Muscle of leg (tissue), 11 donors: ENCODE measurements around the gene PRPF8. TPM values are rescaled to one million over a fixed set of nuclear protein-coding genes. Genes with fewer than 3 reads are reported as not detected.

Experiments used
- DNase-seq: peaks from one replicate; pipeline ENCODE4 v3.0.0; 2013
- H3K27ac ChIP-seq: one replicate; pipeline ENCODE4 v1.5.1; 2013; ENCODE audit warnings: mild to moderate bottlenecking, low read length, control low read depth
- H3K27me3 ChIP-seq: one replicate; pipeline ENCODE4 v1.6.1; 2013; ENCODE audit warnings: low read length; ENCODE audit not compliant: control insufficient read depth, insufficient read depth
- H3K36me3 ChIP-seq: one replicate; pipeline ENCODE4 v1.6.1; 2013; ENCODE audit warnings: low read length; ENCODE audit not compliant: control insufficient read depth, insufficient read depth
- H3K4me1 ChIP-seq: one replicate; pipeline ENCODE4 v1.6.1; 2013; ENCODE audit warnings: low read length; ENCODE audit not compliant: control insufficient read depth, insufficient read depth
- H3K4me3 ChIP-seq: one replicate; pipeline ENCODE4 v1.5.1; 2013; ENCODE audit warnings: low read length, control low read depth
- H3K9me3 ChIP-seq: replicated peaks from 2 replicates; pipeline ENCODE4 v1.6.1; 2013; ENCODE audit warnings: low read depth, low read length; ENCODE audit not compliant: control insufficient read depth
- WGBS: methylation state at CpG from one replicate; pipeline ENCODE4 v1.1.5; 2013; ENCODE audit warnings: missing lambda C conversion rate; ENCODE audit not compliant: insufficient coverage; 5-methylcytosine and 5-hydroxymethylcytosine counted together
- polyA plus RNA-seq, 8 donors: library from polyadenylated mRNA; unstranded; fragments of 120-200 nt; gene quantifications; one replicate each; pipeline versions ENCODE4 v1.2.1 to v1.2.3, GENCODE V29; 2013; ENCODE audit warnings: inconsistent platforms in 1 of 8, low replicate concordance in 1 of 8; ENCODE audit not compliant: insufficient read length in 8 of 8, insufficient read depth in 1 of 8
- total RNA-seq: library from RNA; stranded (reverse); fragments of 120-200 nt; gene quantifications from one replicate; pipeline ENCODE4 v1.2.4, GENCODE V29; 2013

The PRPF8 gene
- total and polyA plus RNA-seq, 9 donors = 99.0 to 237 (median 210) TPM

DNA sequence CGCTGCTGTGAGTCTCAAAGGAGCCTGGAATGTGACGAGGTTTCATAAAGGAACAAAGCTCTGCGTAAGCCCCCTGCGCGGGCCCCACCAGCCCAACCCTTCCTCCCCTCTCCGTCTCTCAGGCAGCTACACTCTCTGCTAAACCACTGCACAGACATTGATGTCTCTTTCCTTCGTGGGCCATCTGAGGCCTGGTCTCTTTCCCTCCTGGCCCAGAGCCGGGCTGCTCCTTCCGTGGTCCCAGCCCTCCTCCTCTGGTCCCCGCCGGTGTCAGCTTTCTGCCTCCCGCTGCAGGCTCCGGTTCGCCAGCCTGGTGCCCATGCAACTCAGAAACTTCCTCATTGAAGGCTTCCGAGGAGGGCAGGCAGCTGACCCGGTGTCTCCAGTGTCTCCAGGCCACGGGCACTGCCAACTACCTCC lies 46.5 kb downstream of the PRPF8 start:
- Histone ChIP-seq H3K27ac (no peak overlapping the region), H3K4me1 (peaks cover 17% of the 10 kb centered on the region), H3K4me3 (no peak overlapping the region), H3K27me3 (no peaks in the 10 kb centered on the region), H3K36me3 (peaks cover 7% of the 10 kb centered on the region), H3K9me3 (no peaks in the 10 kb centered on the region)
- DNase-seq = peak; percentile 32
- 17% methylated on average over 17 of the region's 17 CpGs for WGBS

GRCh38 chr17:1636732-1637285 lies 47.9 kb downstream of the PRPF8 start:
- Histone ChIP-seq H3K36me3 (peaks cover 7% of the 10 kb centered on the region), H3K27me3 (no peaks in the 10 kb centered on the region), H3K4me1 (peaks cover 17% of the 10 kb centered on the region), H3K27ac (no peak overlapping the region), H3K9me3 (no peaks in the 10 kb centered on the region), H3K4me3 (no peak overlapping the region)
- DNase-seq = no peak
- 83% methylated on average over 14 of the region's 15 CpGs for WGBS

GRCh38 chr17:1635675-1636465 lies 48.8 kb downstream of the PRPF8 start:
- Histone ChIP-seq H3K27me3 (peaks cover 3% of the 10 kb centered on the region), H3K27ac (no peak overlapping the region), H3K9me3 (no peaks in the 10 kb centered on the region), H3K36me3 (peaks cover 7% of the 10 kb centered on the region), H3K4me1 (peaks cover 16% of the 10 kb centered on the region), H3K4me3 (no peak overlapping the region)
- no peak for DNase-seq
- WGBS = 84% methylated on average over 6 of the region's 10 CpGs

- no peak for DNase-seq
- Histone ChIP-seq H3K9me3 (no peaks in the 10 kb centered on the region), H3K27ac (no peak overlapping the region), H3K4me3 (no peak overlapping the region), H3K27me3 (peaks cover 10% of the 10 kb centered on the region), H3K36me3 (peaks cover 7% of the 10 kb centered on the region), H3K4me1 (peaks cover 10% of the 10 kb centered on the region)
- 93% methylated on average over 44 of the region's 45 CpGs for WGBS
These were observed 49.6 kb downstream of the PRPF8 start for GRCh38 chr17:1634841-1635650.

- no peak for DNase-seq
- no peak overlapping the region for H3K27ac ChIP-seq
These were observed 54.0 kb downstream of the PRPF8 start for GRCh38 chr17:1630662-1631061.

DNA sequence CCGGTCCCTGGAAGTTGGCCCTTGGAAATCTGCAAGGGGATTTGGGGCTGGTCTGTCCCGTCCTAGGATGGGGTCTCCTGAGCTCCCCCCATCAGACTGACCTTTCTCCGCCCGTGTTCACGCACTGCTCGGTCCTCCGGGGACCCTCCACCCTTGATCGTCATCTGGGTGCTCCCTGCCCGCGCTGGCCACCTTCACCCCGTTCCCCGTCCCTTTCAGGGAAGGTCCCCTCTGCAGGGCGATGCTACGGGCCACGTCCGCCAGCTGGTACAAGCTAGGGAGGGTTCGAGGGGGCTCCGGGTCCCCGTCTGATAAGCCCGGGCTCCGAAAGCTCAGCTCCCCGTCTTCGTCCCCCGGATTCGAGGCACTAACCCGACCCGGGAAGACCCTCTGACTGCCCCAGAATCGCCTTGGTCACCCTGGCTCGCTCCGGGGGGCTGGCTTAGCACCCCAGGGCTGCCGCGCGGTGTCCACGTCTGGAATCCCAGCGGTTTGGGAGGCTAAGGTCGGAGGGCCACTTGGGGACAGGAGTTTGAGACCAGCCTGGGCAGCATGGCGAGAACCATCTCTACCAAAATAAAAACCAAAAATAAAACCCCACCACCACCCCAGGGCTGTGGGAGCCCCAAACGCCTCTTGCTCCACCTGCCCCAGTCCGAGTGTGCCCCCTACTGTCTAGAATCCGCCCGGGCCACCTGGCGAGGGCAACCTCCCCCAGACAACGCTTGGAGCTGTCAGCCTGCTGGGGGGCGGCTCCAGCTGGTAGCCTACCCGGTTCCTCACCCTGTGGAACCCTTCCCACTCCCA lies 55.0 kb downstream of the PRPF8 start:
- Histone ChIP-seq H3K4me3 (peak overlapping the region; percentile 65), H3K27ac (peak overlapping the region; percentile 42), H3K36me3 (no peaks in the 10 kb centered on the region), H3K9me3 (no peaks in the 10 kb centered on the region), H3K4me1 (peaks cover 20% of the 10 kb centered on the region), H3K27me3 (peaks cover 40% of the 10 kb centered on the region)
- DNase-seq = no peak
- 2% methylated on average over 35 of the region's 45 CpGs for WGBS

More at GRCh38 chr17:1630662-1631061, 54.0 kb downstream of the PRPF8 start:
- WGBS = 83% methylated on average over 3 of the region's 4 CpGs
- H3K4me1 ChIP-seq = peaks cover 20% of the 10 kb centered on the region
- no peaks in the 10 kb centered on the region for H3K9me3 ChIP-seq
- H3K27me3 ChIP-seq = peaks cover 38% of the 10 kb centered on the region
- H3K4me3 ChIP-seq = no peak overlapping the region
- H3K36me3 ChIP-seq = no peaks in the 10 kb centered on the region

GRCh38 chr17:1628856-1629503 lies 55.7 kb downstream of the PRPF8 start:
- Histone ChIP-seq H3K4me3 (peak overlapping the region; percentile 65), H3K9me3 (no peaks in the 10 kb centered on the region), H3K27me3 (peaks cover 40% of the 10 kb centered on the region), H3K27ac (peak overlapping the region; percentile 78), H3K4me1 (peaks cover 20% of the 10 kb centered on the region), H3K36me3 (no peaks in the 10 kb centered on the region)
- peak; percentile 97 for DNase-seq
- WGBS = under 1% methylated on average over 77 of the region's 77 CpGs

GRCh38 chr17:1627982-1628855 lies 56.4 kb downstream of the PRPF8 start, which contains the start of gene SLC43A2:
Gene SLC43A2, minus strand, starts transcription at chr17:1628834. Its CDS starts 960 bp downstream, at chr17:1627874.
- peak within 1 kb of the TSS; percentile 65 for H3K4me3 ChIP-seq
- H3K9me3 ChIP-seq = no peaks in the 10 kb centered on the region
- peaks cover 20% of the 10 kb centered on the region for H3K4me1 ChIP-seq
- H3K27me3 ChIP-seq = peaks cover 40% of the 10 kb centered on the region
- under 1% methylated on average over 95 of the region's 95 CpGs for WGBS
- DNase-seq = peak; percentile 91
- peak within 1 kb of the TSS; percentile 78 for H3K27ac ChIP-seq
- H3K36me3 ChIP-seq = no peaks in the 10 kb centered on the region
